Astrocyte of the cerebellum (primary cell): Measurements from ENCODE around the gene PPM1H.

Experiments
- DNase-seq: peaks from one replicate; pipeline ENCODE4 v3.0.0-alpha.2; 2011; ENCODE audit warnings: low read depth
- H3K4me3 ChIP-seq: 2 replicates; pipeline ENCODE4 v1.5.1; 2011; ENCODE audit warnings: mild to moderate bottlenecking, low read depth, low read length, moderate library complexity
- CTCF ChIP-seq: IDR thresholded peaks from 2 replicates; pipeline ENCODE4 v1.5.1; 2012; ENCODE audit warnings: low read length, low read depth, moderate library complexity, mild to moderate bottlenecking; ENCODE audit errors: missing control alignments
- in situ Hi-C: cut with HindIII; loops from 2 replicates; pipeline ENCODE4 v1.10.0; 2017; ENCODE audit warnings: low sequenced_read_pairs

PPM1H gene

GRCh38 chr12:62774794-62775193, 160.2 kb downstream of the PPM1H start:
- no peak for TF ChIP-seq CTCF
- no peak overlapping the region for H3K4me3 ChIP-seq
- no peak for DNase-seq
- in situ Hi-C loops: no loop called here

GRCh38 chr12:62772416-62772955, 162.5 kb downstream of the PPM1H start:
- DNase-seq: no peak
- in situ Hi-C loops: no loop called here
- TF ChIP-seq CTCF: no peak
- no peak overlapping the region for H3K4me3 ChIP-seq

- TF ChIP-seq CTCF: no peak
- in situ Hi-C loops: no loop called here
- DNase-seq: no peak
- H3K4me3 ChIP-seq: no peak overlapping the region
Measured at GRCh38 chr12:62771828-62772227, 163.1 kb downstream of the PPM1H start.

GRCh38 chr12:62770381-62770780, 164.6 kb downstream of the PPM1H start:
- no peak for TF ChIP-seq CTCF
- no peak for DNase-seq
- in situ Hi-C loops: no loop called here
- no peak overlapping the region for H3K4me3 ChIP-seq

- in situ Hi-C loops: no loop called here
- no peak for TF ChIP-seq CTCF
Measured at GRCh38 chr12:62769076-62769619, 165.8 kb downstream of the PPM1H start.

GRCh38 chr12:62767946-62768345, 167.0 kb downstream of the PPM1H start:
- H3K4me3 ChIP-seq: no peak overlapping the region
- in situ Hi-C loops: no loop called here
- TF ChIP-seq CTCF: no peak
- no peak for DNase-seq

More at GRCh38 chr12:62769076-62769619, 165.8 kb downstream of the PPM1H start:
- no peak overlapping the region for H3K4me3 ChIP-seq
- no peak for DNase-seq
